Measurements from ENCODE around the gene SHROOM2. TPM values are rescaled to one million over a fixed set of nuclear protein-coding genes. Genes with fewer than 3 reads are reported as not detected.
A peak's percentile ranks its signal among the peaks of the same experiment; 100 is the strongest.

Gene SHROOM2
- total and polyA plus RNA-seq, 2 donors (not counting 1 experiment from before 2014, with no cell fraction given): under 0.01 to 6.3 TPM

DNA sequence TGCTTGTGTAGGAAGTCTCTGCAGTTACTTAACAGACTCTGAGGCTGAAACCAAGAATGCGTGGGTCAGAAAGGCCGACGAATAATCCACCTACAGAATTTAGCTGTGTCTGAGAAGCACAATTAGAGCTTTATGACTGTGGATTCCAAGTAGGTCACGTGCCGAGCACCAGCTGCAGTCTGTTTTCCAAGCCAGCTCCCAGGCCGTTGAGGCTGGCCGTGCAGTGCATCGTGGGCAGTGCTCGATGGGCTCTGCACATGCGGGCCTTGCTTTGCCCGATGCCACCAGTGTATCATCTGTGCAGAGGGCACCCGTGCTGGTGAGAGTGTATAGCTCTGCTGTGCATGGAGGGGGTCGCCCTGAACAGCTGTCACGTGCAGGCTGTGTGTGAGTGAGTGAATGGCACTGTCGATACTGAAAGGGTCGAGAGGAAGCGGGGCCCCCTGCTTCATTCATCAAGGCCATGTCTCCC is 113.4 kb downstream of the SHROOM2 start:
- Histone ChIP-seq H3K4me3 (replicated peaks in 1 of 4; ENCODE audit: control extremely low read depth in 1 of 4, insufficient read depth in 1 of 4, low read depth in 3 of 4, low read length in 4 of 4) (no peak overlapping the region), H4K20me1 (ENCODE audit: control insufficient read depth, extremely low read depth, insufficient read depth, low read length) (no peaks in the 10 kb centered on the region), H3K27ac (ENCODE audit: insufficient read depth, low read length) (no peak overlapping the region), H3K36me3 (ENCODE audit: control insufficient read depth, insufficient read depth, low read length) (no peaks in the 10 kb centered on the region), H3K27me3 (ENCODE audit: control insufficient read depth, insufficient read depth, low read length) (no peaks in the 10 kb centered on the region), H3K9me3 (ENCODE audit: control insufficient read depth, insufficient read depth, low read depth, low read length) (no peaks in the 10 kb centered on the region), H2AFZ (ENCODE audit: low read length) (no peak overlapping the region), H3K9ac (ENCODE audit: insufficient read depth, low read length) (no peak overlapping the region), H3K4me2 (ENCODE audit: extremely low read depth, insufficient read depth, low read length) (no peak overlapping the region), H3K79me2 (ENCODE audit: control insufficient read depth, insufficient read depth, low read length) (no peaks in the 10 kb centered on the region), H3K4me1 (ENCODE audit: control insufficient read depth, extremely low read depth, insufficient read depth, low read length) (peaks cover 12% of the 10 kb centered on the region)
- peak; percentile 67 to 92 for DNase-seq (ENCODE audit: low read depth in 2 of 2)
- no peak for TF ChIP-seq EZH2 (IDR thresholded peaks at IDR 0.05; ENCODE audit: low read length, missing control alignments)
- TF ChIP-seq, protein P1, sequence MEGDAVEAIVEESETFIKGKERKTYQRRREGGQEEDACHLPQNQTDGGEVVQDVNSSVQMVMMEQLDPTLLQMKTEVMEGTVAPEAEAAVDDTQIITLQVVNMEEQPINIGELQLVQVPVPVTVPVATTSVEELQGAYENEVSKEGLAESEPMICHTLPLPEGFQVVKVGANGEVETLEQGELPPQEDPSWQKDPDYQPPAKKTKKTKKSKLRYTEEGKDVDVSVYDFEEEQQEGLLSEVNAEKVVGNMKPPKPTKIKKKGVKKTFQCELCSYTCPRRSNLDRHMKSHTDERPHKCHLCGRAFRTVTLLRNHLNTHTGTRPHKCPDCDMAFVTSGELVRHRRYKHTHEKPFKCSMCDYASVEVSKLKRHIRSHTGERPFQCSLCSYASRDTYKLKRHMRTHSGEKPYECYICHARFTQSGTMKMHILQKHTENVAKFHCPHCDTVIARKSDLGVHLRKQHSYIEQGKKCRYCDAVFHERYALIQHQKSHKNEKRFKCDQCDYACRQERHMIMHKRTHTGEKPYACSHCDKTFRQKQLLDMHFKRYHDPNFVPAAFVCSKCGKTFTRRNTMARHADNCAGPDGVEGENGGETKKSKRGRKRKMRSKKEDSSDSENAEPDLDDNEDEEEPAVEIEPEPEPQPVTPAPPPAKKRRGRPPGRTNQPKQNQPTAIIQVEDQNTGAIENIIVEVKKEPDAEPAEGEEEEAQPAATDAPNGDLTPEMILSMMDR (conservative IDR thresholded peaks at IDR 0.05 in 1 of 2, IDR thresholded peaks at IDR 0.05 in 1 of 2; ENCODE audit: low read depth in 1 of 2, low read length in 2 of 2): no peak

DNA sequence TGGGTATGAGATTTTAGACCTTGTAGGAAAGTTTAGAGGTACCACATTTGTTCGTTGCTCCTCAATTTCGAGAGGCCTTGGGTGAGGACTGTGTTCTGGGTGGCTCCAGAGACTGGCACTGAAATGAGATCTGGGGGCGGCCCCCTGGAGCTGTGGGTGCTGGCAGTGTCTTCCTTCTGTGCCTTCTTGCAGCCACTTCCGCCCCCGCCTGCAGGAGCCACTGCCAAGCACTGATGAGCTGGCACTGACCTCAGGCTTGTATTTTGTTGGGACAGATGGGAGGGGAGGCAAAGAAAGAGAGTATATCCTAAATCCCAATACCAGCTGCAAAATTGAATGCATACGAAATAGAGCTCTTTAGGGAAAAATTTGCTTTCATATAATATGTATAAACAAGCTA is 116.4 kb downstream of the SHROOM2 start:
- Histone ChIP-seq H3K36me3 (ENCODE audit: control insufficient read depth, insufficient read depth, low read length) (no peaks in the 10 kb centered on the region), H3K27me3 (ENCODE audit: control insufficient read depth, insufficient read depth, low read length) (no peaks in the 10 kb centered on the region), H3K9ac (ENCODE audit: insufficient read depth, low read length) (no peak overlapping the region), H2AFZ (ENCODE audit: low read length) (no peak overlapping the region), H3K9me3 (ENCODE audit: control insufficient read depth, insufficient read depth, low read depth, low read length) (no peaks in the 10 kb centered on the region), H3K27ac (ENCODE audit: insufficient read depth, low read length) (no peak overlapping the region), H3K79me2 (ENCODE audit: control insufficient read depth, insufficient read depth, low read length) (no peaks in the 10 kb centered on the region), H4K20me1 (ENCODE audit: control insufficient read depth, extremely low read depth, insufficient read depth, low read length) (no peaks in the 10 kb centered on the region), H3K4me1 (ENCODE audit: control insufficient read depth, extremely low read depth, insufficient read depth, low read length) (peaks cover 11% of the 10 kb centered on the region), H3K4me2 (ENCODE audit: extremely low read depth, insufficient read depth, low read length) (no peak overlapping the region), H3K4me3 (replicated peaks in 1 of 4; ENCODE audit: control extremely low read depth in 1 of 4, insufficient read depth in 1 of 4, low read depth in 3 of 4, low read length in 4 of 4) (no peak overlapping the region)
- TF ChIP-seq, protein P1 (conservative IDR thresholded peaks at IDR 0.05 in 1 of 2, IDR thresholded peaks at IDR 0.05 in 1 of 2; ENCODE audit: low read depth in 1 of 2, low read length in 2 of 2): no peak
- no peak for TF ChIP-seq EZH2 (IDR thresholded peaks at IDR 0.05; ENCODE audit: low read length, missing control alignments)
- peak in 1 of 2 donors; percentile 48 for DNase-seq (ENCODE audit: low read depth in 2 of 2)

DNA sequence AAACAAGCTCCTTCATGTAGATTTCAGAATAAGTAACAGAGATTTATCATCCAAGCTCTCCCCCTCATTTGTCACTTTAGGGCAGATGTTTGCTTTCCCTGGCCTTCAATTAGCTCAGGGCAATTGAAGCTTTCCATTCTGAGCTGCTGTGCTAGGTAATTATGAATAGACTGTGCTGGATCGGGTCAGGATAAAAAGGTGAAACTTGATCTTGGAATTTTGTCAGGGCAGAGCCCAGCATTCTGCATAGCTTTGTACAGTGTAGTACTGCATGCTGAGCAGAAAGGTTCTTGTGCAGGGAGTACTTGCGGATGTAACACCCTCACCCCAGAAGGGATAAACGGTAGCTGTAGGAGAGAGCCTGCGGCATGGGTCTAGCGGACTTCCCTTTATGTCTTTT is 116.9 kb downstream of the SHROOM2 start:
- Histone ChIP-seq H3K27ac (ENCODE audit: insufficient read depth, low read length) (no peak overlapping the region), H3K9ac (ENCODE audit: insufficient read depth, low read length) (no peak overlapping the region), H2AFZ (ENCODE audit: low read length) (no peak overlapping the region), H3K79me2 (ENCODE audit: control insufficient read depth, insufficient read depth, low read length) (no peaks in the 10 kb centered on the region), H3K4me3 (replicated peaks in 1 of 4; ENCODE audit: control extremely low read depth in 1 of 4, insufficient read depth in 1 of 4, low read depth in 3 of 4, low read length in 4 of 4) (no peak overlapping the region), H3K4me2 (ENCODE audit: extremely low read depth, insufficient read depth, low read length) (no peak overlapping the region), H3K4me1 (ENCODE audit: control insufficient read depth, extremely low read depth, insufficient read depth, low read length) (peaks cover 10% of the 10 kb centered on the region), H3K36me3 (ENCODE audit: control insufficient read depth, insufficient read depth, low read length) (no peaks in the 10 kb centered on the region), H3K27me3 (ENCODE audit: control insufficient read depth, insufficient read depth, low read length) (no peaks in the 10 kb centered on the region), H3K9me3 (ENCODE audit: control insufficient read depth, insufficient read depth, low read depth, low read length) (no peaks in the 10 kb centered on the region), H4K20me1 (ENCODE audit: control insufficient read depth, extremely low read depth, insufficient read depth, low read length) (no peaks in the 10 kb centered on the region)
- DNase-seq (ENCODE audit: low read depth in 2 of 2): peak in 1 of 2 donors; percentile 36
- TF ChIP-seq, protein P1 (conservative IDR thresholded peaks at IDR 0.05 in 1 of 2, IDR thresholded peaks at IDR 0.05 in 1 of 2; ENCODE audit: low read depth in 1 of 2, low read length in 2 of 2): no peak
- TF ChIP-seq EZH2 (IDR thresholded peaks at IDR 0.05; ENCODE audit: low read length, missing control alignments): no peak
